ENCODE results near the gene SNAI3.

DNA sequence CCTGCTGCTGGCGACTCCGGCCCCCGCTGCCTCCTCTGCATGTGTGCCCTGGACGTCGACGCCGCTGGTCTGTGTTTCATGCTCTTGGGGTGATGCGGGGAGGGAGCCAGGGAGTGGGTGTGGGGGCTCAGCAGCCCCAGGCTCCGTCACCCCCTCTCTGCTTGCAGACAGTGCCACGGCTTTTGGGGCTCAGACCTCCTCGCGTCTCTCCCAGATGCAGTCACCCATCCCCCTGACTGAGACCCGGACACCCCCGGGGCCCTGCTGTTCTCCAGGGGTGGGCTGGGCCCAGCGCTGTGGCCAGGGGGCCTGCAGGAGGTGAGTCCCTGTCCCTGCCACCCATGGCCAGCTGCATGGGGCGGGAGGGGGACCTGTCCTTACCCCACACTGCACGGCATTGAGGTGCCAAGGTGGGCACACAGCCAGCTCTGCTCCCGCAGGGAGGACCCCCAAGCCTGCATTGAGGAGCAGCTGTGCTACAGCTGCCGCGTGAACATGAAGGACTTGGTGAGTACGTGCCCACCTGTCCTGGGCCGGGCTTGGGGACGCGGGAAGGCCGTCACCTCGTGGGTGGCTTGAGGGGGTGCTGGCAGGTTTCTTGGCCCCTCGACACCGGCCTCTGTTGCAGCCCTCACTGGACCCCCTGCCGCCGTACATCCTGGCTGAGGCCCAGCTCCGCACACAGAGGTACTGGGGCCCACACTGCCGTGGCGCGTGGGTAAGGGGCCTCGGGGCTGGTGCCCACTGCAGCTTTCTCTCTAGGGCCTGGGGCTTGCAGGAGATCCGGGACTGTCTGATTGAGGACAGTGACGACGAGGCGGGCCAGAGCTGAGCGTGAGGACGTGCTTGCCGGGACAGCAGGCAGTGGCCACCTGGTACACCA, 28.4 kb upstream of the SNAI3 start:
- TF ChIP-seq TAF1 (IDR thresholded peaks at IDR 0.05; ENCODE audit: low read depth) (no peak), EP300 (conservative IDR thresholded peaks at IDR 0.05; ENCODE audit: poor library complexity, severe bottlenecking) (no peak), POLR2AphosphoS5 (IDR thresholded peaks at IDR 0.05) (no peak), MXI1 (conservative IDR thresholded peaks at IDR 0.05; ENCODE audit: poor library complexity, severe bottlenecking) (no peak), EZH2 (IDR thresholded peaks at IDR 0.05; ENCODE audit: borderline replicate concordance, insufficient read depth, low read length, poor library complexity, severe bottlenecking) (no peak)
- TF ChIP-seq, protein P1, sequence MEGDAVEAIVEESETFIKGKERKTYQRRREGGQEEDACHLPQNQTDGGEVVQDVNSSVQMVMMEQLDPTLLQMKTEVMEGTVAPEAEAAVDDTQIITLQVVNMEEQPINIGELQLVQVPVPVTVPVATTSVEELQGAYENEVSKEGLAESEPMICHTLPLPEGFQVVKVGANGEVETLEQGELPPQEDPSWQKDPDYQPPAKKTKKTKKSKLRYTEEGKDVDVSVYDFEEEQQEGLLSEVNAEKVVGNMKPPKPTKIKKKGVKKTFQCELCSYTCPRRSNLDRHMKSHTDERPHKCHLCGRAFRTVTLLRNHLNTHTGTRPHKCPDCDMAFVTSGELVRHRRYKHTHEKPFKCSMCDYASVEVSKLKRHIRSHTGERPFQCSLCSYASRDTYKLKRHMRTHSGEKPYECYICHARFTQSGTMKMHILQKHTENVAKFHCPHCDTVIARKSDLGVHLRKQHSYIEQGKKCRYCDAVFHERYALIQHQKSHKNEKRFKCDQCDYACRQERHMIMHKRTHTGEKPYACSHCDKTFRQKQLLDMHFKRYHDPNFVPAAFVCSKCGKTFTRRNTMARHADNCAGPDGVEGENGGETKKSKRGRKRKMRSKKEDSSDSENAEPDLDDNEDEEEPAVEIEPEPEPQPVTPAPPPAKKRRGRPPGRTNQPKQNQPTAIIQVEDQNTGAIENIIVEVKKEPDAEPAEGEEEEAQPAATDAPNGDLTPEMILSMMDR (IDR thresholded peaks at IDR 0.05; ENCODE audit: poor library complexity, severe bottlenecking) = no peak
- TF ChIP-seq, protein P2, sequence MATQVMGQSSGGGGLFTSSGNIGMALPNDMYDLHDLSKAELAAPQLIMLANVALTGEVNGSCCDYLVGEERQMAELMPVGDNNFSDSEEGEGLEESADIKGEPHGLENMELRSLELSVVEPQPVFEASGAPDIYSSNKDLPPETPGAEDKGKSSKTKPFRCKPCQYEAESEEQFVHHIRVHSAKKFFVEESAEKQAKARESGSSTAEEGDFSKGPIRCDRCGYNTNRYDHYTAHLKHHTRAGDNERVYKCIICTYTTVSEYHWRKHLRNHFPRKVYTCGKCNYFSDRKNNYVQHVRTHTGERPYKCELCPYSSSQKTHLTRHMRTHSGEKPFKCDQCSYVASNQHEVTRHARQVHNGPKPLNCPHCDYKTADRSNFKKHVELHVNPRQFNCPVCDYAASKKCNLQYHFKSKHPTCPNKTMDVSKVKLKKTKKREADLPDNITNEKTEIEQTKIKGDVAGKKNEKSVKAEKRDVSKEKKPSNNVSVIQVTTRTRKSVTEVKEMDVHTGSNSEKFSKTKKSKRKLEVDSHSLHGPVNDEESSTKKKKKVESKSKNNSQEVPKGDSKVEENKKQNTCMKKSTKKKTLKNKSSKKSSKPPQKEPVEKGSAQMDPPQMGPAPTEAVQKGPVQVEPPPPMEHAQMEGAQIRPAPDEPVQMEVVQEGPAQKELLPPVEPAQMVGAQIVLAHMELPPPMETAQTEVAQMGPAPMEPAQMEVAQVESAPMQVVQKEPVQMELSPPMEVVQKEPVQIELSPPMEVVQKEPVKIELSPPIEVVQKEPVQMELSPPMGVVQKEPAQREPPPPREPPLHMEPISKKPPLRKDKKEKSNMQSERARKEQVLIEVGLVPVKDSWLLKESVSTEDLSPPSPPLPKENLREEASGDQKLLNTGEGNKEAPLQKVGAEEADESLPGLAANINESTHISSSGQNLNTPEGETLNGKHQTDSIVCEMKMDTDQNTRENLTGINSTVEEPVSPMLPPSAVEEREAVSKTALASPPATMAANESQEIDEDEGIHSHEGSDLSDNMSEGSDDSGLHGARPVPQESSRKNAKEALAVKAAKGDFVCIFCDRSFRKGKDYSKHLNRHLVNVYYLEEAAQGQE (IDR thresholded peaks at IDR 0.05; ENCODE audit: borderline replicate concordance) = no peak
